Endothelial cell of umbilical vein (primary cell): Measurements from ENCODE around the gene LRRC42. TPM values are rescaled to one million over a fixed set of nuclear protein-coding genes. Genes with fewer than 3 reads are reported as not detected.

Source experiments
- BruUV-seq: library from RNA; stranded (reverse); fragments of 400-500 nt; replicated peaks from 2 replicates; lab custom pipeline; 2021; lab: Mats Ljungman, UMichigan
- CTCF ChIA-PET: fragments of 300-600, 350-600 bp; sonication (Branson Sonifier 250); formaldehyde crosslinking; loops from one replicate; lab custom pipeline; 2021; ENCODE audit warnings: antibody characterized with exemption, inconsistent platforms; lab: Charles Lee
- POLR2A ChIA-PET: fragments of 300-600, 350-600 bp; sonication (Branson Sonifier 250); formaldehyde crosslinking; loops from one replicate; lab custom pipeline; 2021; ENCODE audit warnings: antibody characterized with exemption, inconsistent platforms; lab: Charles Lee
- DNase-seq: peaks from one replicate; pipeline ENCODE4 v3.0.0-alpha.2; 2011; ENCODE audit warnings: low read depth, low spot score
- FAIRE-seq: peaks from 2 replicates; lab custom pipeline; 2011; peaks lifted over from hg19 to GRCh38; lab: Jason Lieb, UNC
- H2AFZ ChIP-seq: 2 replicates; pipeline ENCODE4 v1.6.0; 2012; ENCODE audit warnings: low read depth, low read length, control low read depth, inconsistent platforms
- H3K27ac ChIP-seq: 2 replicates; pipeline ENCODE4 v1.5.1; 2011; ENCODE audit warnings: low read depth, mild to moderate bottlenecking, control low read depth, low read length, moderate library complexity; ENCODE audit not compliant: insufficient read depth
- H3K27me3 ChIP-seq, 2 experiments: 2 replicates each; pipeline versions ENCODE4 v1.6.0 to v1.6.1; 2011; ENCODE audit warnings: low read length in 2 of 2, mixed read lengths in 1 of 2; ENCODE audit not compliant: control insufficient read depth in 2 of 2, insufficient read depth in 2 of 2
- H3K36me3 ChIP-seq, 2 experiments: 2 replicates in 1 of 2; 3 replicates in 1 of 2; pipeline ENCODE4 v1.5.1; 2011; ENCODE audit warnings: low read length in 2 of 2, mild to moderate bottlenecking in 1 of 2, moderate library complexity in 1 of 2; ENCODE audit not compliant: control insufficient read depth in 2 of 2, insufficient read depth in 2 of 2; ENCODE audit errors: extremely low read depth in 1 of 2
- H3K4me1 ChIP-seq: 3 replicates; pipeline ENCODE4 v1.5.1; 2011; ENCODE audit warnings: mild to moderate bottlenecking, low read length; ENCODE audit not compliant: control insufficient read depth, insufficient read depth; ENCODE audit errors: extremely low read depth
- H3K4me2 ChIP-seq: 2 replicates; pipeline ENCODE4 v1.6.1; 2011; ENCODE audit warnings: low read length, control low read depth, mixed read lengths; ENCODE audit not compliant: insufficient read depth
- H3K4me3 ChIP-seq, 3 experiments: fragments of 200-600 bp in 1 of 3; sonication (generic), shearing (Covaris generic) in 1 of 3; replicated peaks in 1 of 3; 2 replicates each; pipeline ENCODE4 v1.5.1; 2011 to 2016; ENCODE audit warnings: control low read depth in 3 of 3, low read length in 3 of 3, mild to moderate bottlenecking in 2 of 3, inconsistent platforms in 1 of 3, low read depth in 1 of 3, moderate library complexity in 1 of 3; ENCODE audit not compliant: insufficient read depth in 1 of 3
- H3K79me2 ChIP-seq: 2 replicates; pipeline ENCODE4 v1.6.0; 2012; ENCODE audit warnings: low read length, inconsistent platforms; ENCODE audit not compliant: control insufficient read depth, insufficient read depth
- H3K9ac ChIP-seq: replicated peaks from 2 replicates; pipeline ENCODE3; 2011; ENCODE audit warnings: low read length, control low read depth; ENCODE audit not compliant: insufficient read depth; ENCODE audit errors: extremely low read depth
- H3K9me1 ChIP-seq: replicated peaks from 3 replicates; pipeline ENCODE4 v1.6.0; 2011; ENCODE audit warnings: mild to moderate bottlenecking, low read length; ENCODE audit not compliant: control insufficient read depth, insufficient read depth; ENCODE audit errors: extremely low read depth
- H3K9me3 ChIP-seq: replicated peaks from 2 replicates; pipeline ENCODE4 v1.5.1; 2012; ENCODE audit warnings: low read length, inconsistent platforms; ENCODE audit not compliant: control insufficient read depth, insufficient read depth
- H4K20me1 ChIP-seq: replicated peaks from 2 replicates; pipeline ENCODE3; 2011; ENCODE audit warnings: mild to moderate bottlenecking, low read length; ENCODE audit not compliant: control insufficient read depth, insufficient read depth; ENCODE audit errors: extremely low read depth
- EZH2 ChIP-seq: IDR thresholded peaks from 2 replicates; pipeline ENCODE4 v1.6.1; 2012; ENCODE audit warnings: borderline replicate concordance, low read depth, mild to moderate bottlenecking, moderate library complexity, low read length, inconsistent platforms; ENCODE audit not compliant: severe bottlenecking
- FOS ChIP-seq: IDR thresholded peaks from 2 replicates; pipeline ENCODE4 v1.6.1; 2011; ENCODE audit warnings: mild to moderate bottlenecking, low read length, moderate library complexity, borderline replicate concordance; ENCODE audit not compliant: insufficient read depth
- GATA2 ChIP-seq: IDR thresholded peaks from 2 replicates; pipeline ENCODE4 v1.7.0; 2011; ENCODE audit warnings: low read depth, mild to moderate bottlenecking, moderate library complexity, mixed read lengths, low read length; ENCODE audit not compliant: insufficient read length, insufficient read depth
- JUN ChIP-seq: IDR thresholded peaks from 2 replicates; pipeline ENCODE4 v1.6.1; 2011; ENCODE audit warnings: borderline replicate concordance, low read depth; ENCODE audit not compliant: insufficient read length, insufficient read depth
- MAX ChIP-seq: IDR thresholded peaks from 2 replicates; pipeline ENCODE4 v1.6.1; 2011; ENCODE audit not compliant: insufficient read depth, insufficient read length
- MYC ChIP-seq: IDR thresholded peaks from one replicate; pipeline ENCODE4 v1.6.1; 2011; ENCODE audit warnings: mild to moderate bottlenecking, low read depth, low read length
- POLR2A ChIP-seq: IDR thresholded peaks from 2 replicates; pipeline ENCODE4 v1.6.1; 2012; ENCODE audit warnings: low read depth, mild to moderate bottlenecking, control low read depth, low read length
- POLR2AphosphoS5 ChIP-seq: IDR thresholded peaks from 2 replicates; pipeline ENCODE4 v1.6.1; 2012; ENCODE audit warnings: low read depth, mild to moderate bottlenecking, control low read depth, low read length, moderate library complexity; ENCODE audit not compliant: insufficient read depth
- dilution Hi-C: fragments of 300-500 bp; cut with MboI; formaldehyde crosslinking; loops from one replicate; pipeline ENCODE4 v1.15.0; 2019; ENCODE audit warnings: low sequenced_read_pairs; ENCODE audit not compliant: extremely low pct_ligation_motif_present
- intact Hi-C: fragments of 100-400 bp; cut with micrococcal nuclease; formaldehyde crosslinking; loops from one replicate; pipeline ENCODE4 v1.10.0; 2022
- polyA plus RNA-seq, 4 experiments: library from polyadenylated mRNA; depleted of rRNA in 3 of 4; stranded (reverse) in 3 of 4; unstranded in 1 of 4; fragments of >200 nt; gene quantifications; 2 replicates each; pipeline versions ENCODE4 v1.2.1 to v1.2.3, GENCODE V29; 2011 to 2012; ENCODE audit warnings: missing spikeins in 1 of 4
- total RNA-seq: library from RNA; stranded (reverse); gene quantifications from 2 replicates; pipeline ENCODE4 v1.2.3, GENCODE V29; 2021
- TF ChIP-seq, protein P1 (sequence below), 2 donors: IDR thresholded peaks; 1 replicate in 1 of 2; 2 replicates in 1 of 2; pipeline ENCODE4 v1.5.1; 2011; ENCODE audit warnings: low read length in 2 of 2, mild to moderate bottlenecking in 2 of 2, moderate library complexity in 2 of 2, control low read depth in 1 of 2, inconsistent platforms in 1 of 2, low read depth in 1 of 2; ENCODE audit not compliant: insufficient read depth in 1 of 2; ENCODE audit errors: extremely low read depth in 1 of 2

LRRC42 gene
- total and polyA plus RNA-seq, 2 donors (not counting 3 experiments of a cell fraction or from before 2014, with no cell fraction given), result 25.3 to 26.1 TPM

GRCh38 chr1:53902235-53903138, 43.7 kb upstream of the LRRC42 start:
- dilution Hi-C loops (no loop called here), intact Hi-C loops (no loop called here)
- TF ChIP-seq MYC, result no peak
- no peak for TF ChIP-seq FOS
- no peak for TF ChIP-seq GATA2
- no peak for TF ChIP-seq EZH2
- TF ChIP-seq JUN, result no peak
- Histone ChIP-seq H3K9ac (no peak overlapping the region), H3K4me1 (no peaks in the 10 kb centered on the region), H3K27me3 (no peaks in the 10 kb centered on the region), H4K20me1 (no peaks in the 10 kb centered on the region), H3K9me1 (no peaks in the 10 kb centered on the region), H3K4me2 (no peak overlapping the region), H3K36me3 (no peaks in the 10 kb centered on the region), H2AFZ (no peak overlapping the region), H3K79me2 (no peaks in the 10 kb centered on the region), H3K4me3 (no peak overlapping the region), H3K9me3 (no peaks in the 10 kb centered on the region), H3K27ac (no peak overlapping the region)
- DNase-seq (no peak), FAIRE-seq (no peak)
- CTCF ChIA-PET, result no interaction called here
- POLR2A ChIA-PET, result no interaction called here
- no TSS peak for BruUV-seq

DNA sequence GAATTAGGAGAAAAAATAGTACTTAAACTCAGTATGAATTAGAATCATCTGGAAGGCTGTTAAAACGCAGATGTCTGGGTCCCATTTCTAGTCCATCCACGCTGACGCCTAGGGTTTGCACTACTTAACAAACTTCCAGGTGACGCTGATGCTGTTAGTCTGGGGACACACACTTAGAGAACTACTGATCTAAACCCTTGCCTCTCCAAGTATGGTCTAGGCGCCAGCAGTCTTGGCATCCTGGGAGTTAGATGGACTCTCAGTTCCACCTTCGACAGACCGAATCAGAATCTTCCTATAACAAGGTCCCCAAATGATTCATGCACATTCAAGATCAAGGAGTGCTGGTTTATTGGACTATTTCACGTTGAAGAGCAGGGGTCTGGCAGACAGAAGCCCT, 40.6 kb upstream of the LRRC42 start:
- H3K4me1 ChIP-seq, result no peaks in the 10 kb centered on the region
- BruUV-seq, result no TSS peak
- POLR2A ChIA-PET, result no interaction called here
- FAIRE-seq, result no peak
- dilution Hi-C loops (no loop called here), intact Hi-C loops (no loop called here)
- no peaks in the 10 kb centered on the region for H3K9me1 ChIP-seq
- no peak for DNase-seq
- no peak overlapping the region for H2AFZ ChIP-seq
- no peak overlapping the region for H3K9ac ChIP-seq
- H3K4me2 ChIP-seq, result no peak overlapping the region
- CTCF ChIA-PET, result no interaction called here
- no peaks in the 10 kb centered on the region for H3K79me2 ChIP-seq
- no peak overlapping the region for H3K27ac ChIP-seq
- no peaks in the 10 kb centered on the region for H3K36me3 ChIP-seq
- no peaks in the 10 kb centered on the region for H4K20me1 ChIP-seq
- no peak overlapping the region for H3K4me3 ChIP-seq
- no peaks in the 10 kb centered on the region for H3K27me3 ChIP-seq
- TF ChIP-seq POLR2A, result no peak
- TF ChIP-seq GATA2, result no peak
- TF ChIP-seq, protein P1, sequence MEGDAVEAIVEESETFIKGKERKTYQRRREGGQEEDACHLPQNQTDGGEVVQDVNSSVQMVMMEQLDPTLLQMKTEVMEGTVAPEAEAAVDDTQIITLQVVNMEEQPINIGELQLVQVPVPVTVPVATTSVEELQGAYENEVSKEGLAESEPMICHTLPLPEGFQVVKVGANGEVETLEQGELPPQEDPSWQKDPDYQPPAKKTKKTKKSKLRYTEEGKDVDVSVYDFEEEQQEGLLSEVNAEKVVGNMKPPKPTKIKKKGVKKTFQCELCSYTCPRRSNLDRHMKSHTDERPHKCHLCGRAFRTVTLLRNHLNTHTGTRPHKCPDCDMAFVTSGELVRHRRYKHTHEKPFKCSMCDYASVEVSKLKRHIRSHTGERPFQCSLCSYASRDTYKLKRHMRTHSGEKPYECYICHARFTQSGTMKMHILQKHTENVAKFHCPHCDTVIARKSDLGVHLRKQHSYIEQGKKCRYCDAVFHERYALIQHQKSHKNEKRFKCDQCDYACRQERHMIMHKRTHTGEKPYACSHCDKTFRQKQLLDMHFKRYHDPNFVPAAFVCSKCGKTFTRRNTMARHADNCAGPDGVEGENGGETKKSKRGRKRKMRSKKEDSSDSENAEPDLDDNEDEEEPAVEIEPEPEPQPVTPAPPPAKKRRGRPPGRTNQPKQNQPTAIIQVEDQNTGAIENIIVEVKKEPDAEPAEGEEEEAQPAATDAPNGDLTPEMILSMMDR (IDR thresholded peaks at IDR 0.05; ENCODE audit: extremely low read depth in 1 of 2, insufficient read depth in 1 of 2, low read depth in 1 of 2, low read length in 2 of 2), result no peak
- TF ChIP-seq POLR2AphosphoS5, result no peak
- TF ChIP-seq JUN, result no peak
- no peak for TF ChIP-seq MAX
- TF ChIP-seq FOS, result no peak
- TF ChIP-seq MYC, result no peak
- TF ChIP-seq EZH2, result no peak
- H3K9me3 ChIP-seq, result no peaks in the 10 kb centered on the region
